ENCODE results near the gene OR51V1.
A peak's percentile ranks its signal among the peaks of the same experiment; 100 is the strongest.

The OR51V1 gene

GRCh38 chr11:5204787-5205186 lies 4.3 kb upstream of the OR51V1 start:
- Histone ChIP-seq H3K4me3 (ENCODE audit: low read depth, low read length, poor library complexity, severe bottlenecking) (no peak overlapping the region), H3F3A (ENCODE audit: insufficient read depth, low read length) (no peaks in the 10 kb centered on the region), H3K4me1 (ENCODE audit: insufficient read depth, low read length, severe bottlenecking) (no peaks in the 10 kb centered on the region), H3K27ac (ENCODE audit: low read depth, low read length, poor library complexity, severe bottlenecking) (no peak overlapping the region), H3K9me3 (ENCODE audit: low read length) (no peaks in the 10 kb centered on the region), H3K36me3 (ENCODE audit: insufficient read depth, low read length) (no peaks in the 10 kb centered on the region), H3K4me2 (ENCODE audit: low read length) (no peak overlapping the region), H3K9ac (ENCODE audit: low read length) (no peak overlapping the region), H3K79me2 (ENCODE audit: insufficient read depth, low read length) (no peaks in the 10 kb centered on the region), H3K27me3 (ENCODE audit: insufficient read depth, low read length) (no peaks in the 10 kb centered on the region), H3K9me2 (ENCODE audit: low read depth, low read length) (no peaks in the 10 kb centered on the region), H2AFZ (ENCODE audit: low read length) (no peak overlapping the region), H4K20me1 (ENCODE audit: insufficient read depth, low read length) (no peaks in the 10 kb centered on the region)
- no peak for TF ChIP-seq EZH2 (IDR thresholded peaks at IDR 0.05; ENCODE audit: borderline replicate concordance, low read length)
- TF ChIP-seq CTCF (IDR thresholded peaks at IDR 0.05; ENCODE audit: low read length), result peak; percentile 38; the same call in 1 of the 2 replicates

GRCh38 chr11:5203366-5203765 lies 2.9 kb upstream of the OR51V1 start:
- Histone ChIP-seq H3K9me3 (ENCODE audit: low read length) (no peaks in the 10 kb centered on the region), H3K27me3 (ENCODE audit: insufficient read depth, low read length) (no peaks in the 10 kb centered on the region), H4K20me1 (ENCODE audit: insufficient read depth, low read length) (no peaks in the 10 kb centered on the region), H3F3A (ENCODE audit: insufficient read depth, low read length) (no peaks in the 10 kb centered on the region), H3K4me3 (ENCODE audit: low read depth, low read length, poor library complexity, severe bottlenecking) (no peak overlapping the region), H2AFZ (ENCODE audit: low read length) (no peak overlapping the region), H3K4me2 (ENCODE audit: low read length) (no peak overlapping the region), H3K9ac (ENCODE audit: low read length) (no peak overlapping the region), H3K9me2 (ENCODE audit: low read depth, low read length) (no peaks in the 10 kb centered on the region), H3K4me1 (ENCODE audit: insufficient read depth, low read length, severe bottlenecking) (no peaks in the 10 kb centered on the region), H3K36me3 (ENCODE audit: insufficient read depth, low read length) (no peaks in the 10 kb centered on the region), H3K27ac (ENCODE audit: low read depth, low read length, poor library complexity, severe bottlenecking) (no peak overlapping the region), H3K79me2 (ENCODE audit: insufficient read depth, low read length) (no peaks in the 10 kb centered on the region)
- TF ChIP-seq CTCF (IDR thresholded peaks at IDR 0.05; ENCODE audit: low read length) (no peak), EZH2 (IDR thresholded peaks at IDR 0.05; ENCODE audit: borderline replicate concordance, low read length) (no peak)

- no peaks in the 10 kb centered on the region for H3F3A ChIP-seq (ENCODE audit: insufficient read depth, low read length)
- no peaks in the 10 kb centered on the region for H3K79me2 ChIP-seq (ENCODE audit: insufficient read depth, low read length)
- H3K27ac ChIP-seq (ENCODE audit: low read depth, low read length, poor library complexity, severe bottlenecking), result no peak overlapping the region
- H4K20me1 ChIP-seq (ENCODE audit: insufficient read depth, low read length), result no peaks in the 10 kb centered on the region
- H3K36me3 ChIP-seq (ENCODE audit: insufficient read depth, low read length), result no peaks in the 10 kb centered on the region
- H3K4me1 ChIP-seq (ENCODE audit: insufficient read depth, low read length, severe bottlenecking), result no peaks in the 10 kb centered on the region
- TF ChIP-seq EZH2 (IDR thresholded peaks at IDR 0.05; ENCODE audit: borderline replicate concordance, low read length) (no peak), CTCF (IDR thresholded peaks at IDR 0.05; ENCODE audit: low read length) (no peak)
- H3K4me2 ChIP-seq (ENCODE audit: low read length), result no peak overlapping the region
- no peaks in the 10 kb centered on the region for H3K9me3 ChIP-seq (ENCODE audit: low read length)
- H3K9me2 ChIP-seq (ENCODE audit: low read depth, low read length), result no peaks in the 10 kb centered on the region
- no peak overlapping the region for H3K4me3 ChIP-seq (ENCODE audit: low read depth, low read length, poor library complexity, severe bottlenecking)
- H3K27me3 ChIP-seq (ENCODE audit: insufficient read depth, low read length), result no peaks in the 10 kb centered on the region
- no peak overlapping the region for H3K9ac ChIP-seq (ENCODE audit: low read length)
- no peak overlapping the region for H2AFZ ChIP-seq (ENCODE audit: low read length)
These were observed 2.2 kb downstream of the OR51V1 start for GRCh38 chr11:5198285-5198684.
